SK-N-SH (cell line): ENCODE measurements around the gene POLA2. TPM values are rescaled to one million over a fixed set of nuclear protein-coding genes. Genes with fewer than 3 reads are reported as not detected.

Experiments
- CTCF ChIA-PET: fragments of 300-600, 350-600 bp; formaldehyde crosslinking; extraction: SDS; loops from one replicate; lab custom pipeline; 2021; lab: Yijun Ruan, JAX
- POLR2A ChIA-PET: fragments of 350-600 bp; sonication (Branson Sonifier 250); formaldehyde crosslinking; extraction: SDS; loops from one replicate; lab custom pipeline; 2020; ENCODE audit warnings: antibody characterized with exemption, inconsistent platforms; lab: Yijun Ruan, JAX
- DNase-seq: peaks from one replicate; pipeline ENCODE4 v3.0.0; 2012
- H2AFZ ChIP-seq: fragments of 200-600 bp; sonication (generic); 2 replicates; pipeline ENCODE4 v1.8.1; 2016; ENCODE audit warnings: antibody characterized with exemption, mild to moderate bottlenecking, low read depth
- H3F3A ChIP-seq: fragments of 200-600 bp; sonication (generic); replicated peaks from 2 replicates; pipeline ENCODE3; 2016; ENCODE audit warnings: antibody characterized with exemption, mild to moderate bottlenecking; ENCODE audit not compliant: insufficient read depth
- H3K27ac ChIP-seq, 2 experiments: fragments of 200-500 bp in 1 of 2; fragments of 200-600 bp in 1 of 2; sonication (Bioruptor generic) in 1 of 2; sonication (generic), shearing (Covaris generic) in 1 of 2; 2 replicates each; pipeline versions ENCODE4 v1.5.1 to v1.6.1; 2014 to 2016; ENCODE audit warnings: low read depth in 2 of 2, inconsistent platforms in 1 of 2, low read length in 1 of 2, mild to moderate bottlenecking in 1 of 2, mixed read lengths in 1 of 2
- H3K27me3 ChIP-seq: fragments of 200-600 bp; sonication (generic), shearing (Covaris generic); 2 replicates; pipeline ENCODE4 v1.6.1; 2016; ENCODE audit warnings: mixed run types; ENCODE audit not compliant: insufficient read depth
- H3K36me3 ChIP-seq, 2 experiments: fragments of 200-500 bp in 1 of 2; fragments of 200-600 bp in 1 of 2; sonication (Bioruptor generic) in 1 of 2; sonication (generic) in 1 of 2; replicated peaks in 1 of 2; 2 replicates each; pipeline versions ENCODE3 to v1.5.1; 2014 to 2016; ENCODE audit warnings: low read length in 1 of 2, mild to moderate bottlenecking in 1 of 2; ENCODE audit not compliant: insufficient read depth in 2 of 2, control insufficient read depth in 1 of 2
- H3K4me1 ChIP-seq, 2 experiments: fragments of 200-500 bp in 1 of 2; fragments of 200-600 bp in 1 of 2; sonication (Bioruptor generic) in 1 of 2; sonication (generic), shearing (Covaris generic) in 1 of 2; 2 replicates each; pipeline versions ENCODE4 v1.5.1 to v1.6.1; 2014 to 2016; ENCODE audit warnings: low read depth in 1 of 2, low read length in 1 of 2, mixed run types in 1 of 2; ENCODE audit not compliant: insufficient read depth in 2 of 2, control insufficient read depth in 1 of 2
- H3K4me2 ChIP-seq: fragments of 200-600 bp; sonication (generic), shearing (Covaris generic); 2 replicates; pipeline ENCODE4 v1.6.1; 2017; ENCODE audit warnings: mixed run types
- H3K4me3 ChIP-seq, 2 experiments: fragments of 200-500 bp in 1 of 2; fragments of 200-600 bp in 1 of 2; sonication (Bioruptor generic) in 1 of 2; sonication (generic), shearing (Covaris generic) in 1 of 2; 2 replicates each; pipeline versions ENCODE4 v1.5.1 to v1.8.1; 2014 to 2016; ENCODE audit warnings: low read depth in 2 of 2, inconsistent platforms in 1 of 2, low read length in 1 of 2, mild to moderate bottlenecking in 1 of 2, mixed read lengths in 1 of 2, moderate library complexity in 1 of 2
- H3K79me2 ChIP-seq: fragments of 200-600 bp; sonication (generic); 2 replicates; pipeline ENCODE4 v1.8.1; 2017; ENCODE audit warnings: mild to moderate bottlenecking; ENCODE audit not compliant: insufficient read depth
- H3K9ac ChIP-seq: fragments of 200-600 bp; sonication (generic); 2 replicates; pipeline ENCODE4 v1.6.1; 2017; ENCODE audit warnings: mixed run types
- H3K9me2 ChIP-seq: fragments of 200-600 bp; sonication (generic); 2 replicates; pipeline ENCODE4 v1.6.1; 2017; ENCODE audit warnings: mixed run types
- H3K9me3 ChIP-seq: fragments of 200-600 bp; sonication (generic); 2 replicates; pipeline ENCODE4 v1.6.1; 2017; ENCODE audit warnings: mixed run types, mild to moderate bottlenecking, moderate library complexity
- H4K20me1 ChIP-seq: fragments of 200-600 bp; sonication (generic); 2 replicates; pipeline ENCODE4 v1.6.1; 2017; ENCODE audit warnings: mild to moderate bottlenecking, mixed run types; ENCODE audit not compliant: insufficient read depth
- EP300 ChIP-seq, 2 experiments: IDR thresholded peaks; 2 replicates each; pipeline versions ENCODE4 v1.4.0 to v1.6.1; 2012; ENCODE audit warnings: borderline replicate concordance in 1 of 2, low read depth in 1 of 2, low read length in 1 of 2
- FOXM1 ChIP-seq: IDR thresholded peaks from 2 replicates; pipeline ENCODE4 v1.4.0; 2012; ENCODE audit warnings: low read depth, mild to moderate bottlenecking
- MXI1 ChIP-seq: IDR thresholded peaks from 2 replicates; pipeline ENCODE4 v1.6.1; 2012; ENCODE audit warnings: mild to moderate bottlenecking, low read depth, low read length, improper control_type of control experiment
- RFX5 ChIP-seq: IDR thresholded peaks from 2 replicates; pipeline ENCODE4 v1.6.1; 2012; ENCODE audit warnings: mild to moderate bottlenecking, improper control_type of control experiment, low read length
- TAF1 ChIP-seq: IDR thresholded peaks from 2 replicates; pipeline ENCODE4 v1.6.1; 2012; ENCODE audit warnings: low read depth, mild to moderate bottlenecking, low read length, moderate library complexity, borderline replicate concordance
- WGBS: methylation state at CpG from one replicate; pipeline ENCODE4 v1.1.6; 2017; ENCODE audit warnings: low lambda C conversion rate; 5-methylcytosine and 5-hydroxymethylcytosine counted together
- polyA plus RNA-seq, 3 experiments: library from polyadenylated mRNA; depleted of rRNA; stranded (reverse); fragments of >200 nt; gene quantifications; 2 replicates each; pipeline ENCODE4 v1.2.3, GENCODE V29; 2012
- TF ChIP-seq, protein P1 (sequence below): IDR thresholded peaks from 2 replicates; pipeline ENCODE4 v1.4.0; 2012; ENCODE audit warnings: low read depth, borderline replicate concordance
- TF ChIP-seq, protein P2 (sequence below): IDR thresholded peaks from 2 replicates; pipeline ENCODE4; 2012
- TF ChIP-seq, protein P3 (sequence below): fragments of 200-600 bp; sonication (generic); IDR thresholded peaks from 2 replicates; pipeline ENCODE4 v1.6.1; 2017; ENCODE audit warnings: antibody characterized with exemption, mild to moderate bottlenecking, moderate library complexity
- TF ChIP-seq, protein P4 (sequence below): fragments of 150-350 bp; IDR thresholded peaks from 2 replicates; pipeline ENCODE4 v1.6.1; 2016; ENCODE audit warnings: mild to moderate bottlenecking, low read depth, low read length

The POLA2 gene
- polyA plus RNA-seq, 1 of the 3 experiments (the other 2 are of a cell fraction): 18.4 TPM

DNA sequence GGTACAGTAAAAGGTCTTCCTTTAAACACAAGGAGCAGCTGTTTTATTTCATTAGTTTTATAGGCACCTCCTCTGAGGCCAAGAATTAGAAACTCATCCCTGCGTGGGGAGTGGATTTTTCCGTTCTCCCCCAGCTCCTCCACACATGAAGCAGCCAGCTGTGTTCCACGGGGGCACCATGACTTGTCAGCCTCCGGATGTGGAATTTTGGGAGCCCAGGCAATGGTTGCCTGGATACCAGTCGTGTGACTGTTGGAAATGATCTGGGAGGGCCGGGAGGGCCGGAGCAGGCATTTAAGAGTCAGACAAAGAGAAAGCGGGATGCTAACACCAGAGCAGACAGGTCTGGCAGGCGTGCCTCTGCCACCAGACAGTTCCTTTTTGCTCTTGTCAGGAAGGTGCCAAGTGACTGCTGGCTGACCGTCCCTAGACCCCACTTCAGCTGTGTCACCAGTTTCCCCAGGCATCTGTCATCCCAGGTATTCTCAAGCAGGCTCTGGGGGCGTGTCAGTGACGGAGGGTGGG is 37.0 kb downstream of the POLA2 start:
- H3K27me3 ChIP-seq: no peaks in the 10 kb centered on the region
- no peaks in the 10 kb centered on the region for H3K9me3 ChIP-seq
- H3K4me1 ChIP-seq: peaks cover 0 to 40% of the 10 kb centered on the region in 2 experiments; a peak in 1 of 4 replicates
- ChIA-PET POLR2A (interaction anchor here (0.7 to 1.4 kb wide), 7 partner anchors 10 to 206 kb away, joined by 3 to 6 read pairs (median 3); partner anchors contain the start of gene CDC42EP2), CTCF (interaction anchor here (1.8 to 37.6 kb wide), 3 partner anchors 10 to 94 kb away, joined by 3 to 1118 read pairs (median 4); partner anchors contain the start of genes CDC42EP2 and DPF2)
- no peak overlapping the region for H2AFZ ChIP-seq
- no peaks in the 10 kb centered on the region for H3K79me2 ChIP-seq
- H3F3A ChIP-seq: no peaks in the 10 kb centered on the region
- no peaks in the 10 kb centered on the region for H4K20me1 ChIP-seq
- no peak for DNase-seq
- H3K9me2 ChIP-seq: no peaks in the 10 kb centered on the region
- no peak overlapping the region for H3K4me2 ChIP-seq
- no peak for TF ChIP-seq EP300 (IDR thresholded peaks at IDR 0.05; ENCODE audit: borderline replicate concordance in 1 of 2, low read depth in 1 of 2, low read length in 1 of 2)
- H3K9ac ChIP-seq: no peak overlapping the region
- peaks cover 9 to 21% of the 10 kb centered on the region in 2 experiments for H3K36me3 ChIP-seq
- 82% methylated on average over 10 of the region's 12 CpGs for WGBS
- H3K4me3 ChIP-seq: no peak overlapping the region
- peak overlapping the region in 1 of 2 experiments; percentile 73; a peak in 1 of 4 replicates for H3K27ac ChIP-seq

GRCh38 chr11:65300621-65301275 is 39.0 kb downstream of the POLA2 start:
- peaks cover 7% of the 10 kb centered on the region for H3F3A ChIP-seq
- no peaks in the 10 kb centered on the region for H3K9me3 ChIP-seq
- H3K36me3 ChIP-seq: peaks cover 6 to 7% of the 10 kb centered on the region in 2 experiments
- no peak overlapping the region for H3K27ac ChIP-seq
- no peak for DNase-seq
- H4K20me1 ChIP-seq: no peaks in the 10 kb centered on the region
- TF ChIP-seq, protein P1, sequence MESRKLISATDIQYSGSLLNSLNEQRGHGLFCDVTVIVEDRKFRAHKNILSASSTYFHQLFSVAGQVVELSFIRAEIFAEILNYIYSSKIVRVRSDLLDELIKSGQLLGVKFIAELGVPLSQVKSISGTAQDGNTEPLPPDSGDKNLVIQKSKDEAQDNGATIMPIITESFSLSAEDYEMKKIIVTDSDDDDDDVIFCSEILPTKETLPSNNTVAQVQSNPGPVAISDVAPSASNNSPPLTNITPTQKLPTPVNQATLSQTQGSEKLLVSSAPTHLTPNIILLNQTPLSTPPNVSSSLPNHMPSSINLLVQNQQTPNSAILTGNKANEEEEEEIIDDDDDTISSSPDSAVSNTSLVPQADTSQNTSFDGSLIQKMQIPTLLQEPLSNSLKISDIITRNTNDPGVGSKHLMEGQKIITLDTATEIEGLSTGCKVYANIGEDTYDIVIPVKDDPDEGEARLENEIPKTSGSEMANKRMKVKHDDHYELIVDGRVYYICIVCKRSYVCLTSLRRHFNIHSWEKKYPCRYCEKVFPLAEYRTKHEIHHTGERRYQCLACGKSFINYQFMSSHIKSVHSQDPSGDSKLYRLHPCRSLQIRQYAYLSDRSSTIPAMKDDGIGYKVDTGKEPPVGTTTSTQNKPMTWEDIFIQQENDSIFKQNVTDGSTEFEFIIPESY: no peak
- TF ChIP-seq MXI1 (no peak), FOXM1 (no peak), TAF1 (no peak), RFX5 (no peak)
- TF ChIP-seq, protein P2, sequence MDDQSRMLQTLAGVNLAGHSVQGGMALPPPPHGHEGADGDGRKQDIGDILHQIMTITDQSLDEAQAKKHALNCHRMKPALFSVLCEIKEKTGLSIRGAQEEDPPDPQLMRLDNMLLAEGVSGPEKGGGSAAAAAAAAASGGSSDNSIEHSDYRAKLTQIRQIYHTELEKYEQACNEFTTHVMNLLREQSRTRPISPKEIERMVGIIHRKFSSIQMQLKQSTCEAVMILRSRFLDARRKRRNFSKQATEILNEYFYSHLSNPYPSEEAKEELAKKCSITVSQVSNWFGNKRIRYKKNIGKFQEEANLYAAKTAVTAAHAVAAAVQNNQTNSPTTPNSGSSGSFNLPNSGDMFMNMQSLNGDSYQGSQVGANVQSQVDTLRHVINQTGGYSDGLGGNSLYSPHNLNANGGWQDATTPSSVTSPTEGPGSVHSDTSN: no peak
- TF ChIP-seq, protein P3, sequence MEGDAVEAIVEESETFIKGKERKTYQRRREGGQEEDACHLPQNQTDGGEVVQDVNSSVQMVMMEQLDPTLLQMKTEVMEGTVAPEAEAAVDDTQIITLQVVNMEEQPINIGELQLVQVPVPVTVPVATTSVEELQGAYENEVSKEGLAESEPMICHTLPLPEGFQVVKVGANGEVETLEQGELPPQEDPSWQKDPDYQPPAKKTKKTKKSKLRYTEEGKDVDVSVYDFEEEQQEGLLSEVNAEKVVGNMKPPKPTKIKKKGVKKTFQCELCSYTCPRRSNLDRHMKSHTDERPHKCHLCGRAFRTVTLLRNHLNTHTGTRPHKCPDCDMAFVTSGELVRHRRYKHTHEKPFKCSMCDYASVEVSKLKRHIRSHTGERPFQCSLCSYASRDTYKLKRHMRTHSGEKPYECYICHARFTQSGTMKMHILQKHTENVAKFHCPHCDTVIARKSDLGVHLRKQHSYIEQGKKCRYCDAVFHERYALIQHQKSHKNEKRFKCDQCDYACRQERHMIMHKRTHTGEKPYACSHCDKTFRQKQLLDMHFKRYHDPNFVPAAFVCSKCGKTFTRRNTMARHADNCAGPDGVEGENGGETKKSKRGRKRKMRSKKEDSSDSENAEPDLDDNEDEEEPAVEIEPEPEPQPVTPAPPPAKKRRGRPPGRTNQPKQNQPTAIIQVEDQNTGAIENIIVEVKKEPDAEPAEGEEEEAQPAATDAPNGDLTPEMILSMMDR: no peak
- TF ChIP-seq, protein P4, sequence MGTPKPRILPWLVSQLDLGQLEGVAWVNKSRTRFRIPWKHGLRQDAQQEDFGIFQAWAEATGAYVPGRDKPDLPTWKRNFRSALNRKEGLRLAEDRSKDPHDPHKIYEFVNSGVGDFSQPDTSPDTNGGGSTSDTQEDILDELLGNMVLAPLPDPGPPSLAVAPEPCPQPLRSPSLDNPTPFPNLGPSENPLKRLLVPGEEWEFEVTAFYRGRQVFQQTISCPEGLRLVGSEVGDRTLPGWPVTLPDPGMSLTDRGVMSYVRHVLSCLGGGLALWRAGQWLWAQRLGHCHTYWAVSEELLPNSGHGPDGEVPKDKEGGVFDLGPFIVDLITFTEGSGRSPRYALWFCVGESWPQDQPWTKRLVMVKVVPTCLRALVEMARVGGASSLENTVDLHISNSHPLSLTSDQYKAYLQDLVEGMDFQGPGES: no peak
- no peak overlapping the region for H3K4me3 ChIP-seq
- ChIA-PET POLR2A (no interaction called here), CTCF (interaction anchor here (37.6 kb wide), 1 partner anchor 21 kb away, joined by 1118 read pairs; the partner anchor contains the start of genes CDC42EP2 and DPF2)
- 93% methylated on average over 17 of the region's 17 CpGs for WGBS
- no peak overlapping the region for H3K4me2 ChIP-seq
- peaks cover 0 to 35% of the 10 kb centered on the region in 2 experiments; a peak in 1 of 4 replicates for H3K4me1 ChIP-seq
- H3K27me3 ChIP-seq: no peaks in the 10 kb centered on the region
- H2AFZ ChIP-seq: no peak overlapping the region
- H3K9me2 ChIP-seq: no peaks in the 10 kb centered on the region
- no peak overlapping the region for H3K9ac ChIP-seq
- H3K79me2 ChIP-seq: no peaks in the 10 kb centered on the region
